AG09309 (cell line): ENCODE data around the gene PITPNM2.

Source experiments
- DNase-seq: peaks from one replicate; pipeline ENCODE4 v3.0.0-alpha.2; 2010; ENCODE audit warnings: low read depth
- H3K4me3 ChIP-seq: 2 replicates; pipeline ENCODE4 v1.5.1; 2011; ENCODE audit warnings: mild to moderate bottlenecking, low read depth, low read length, moderate library complexity; ENCODE audit not compliant: control insufficient read depth
- CTCF ChIP-seq: IDR thresholded peaks from 2 replicates; pipeline ENCODE4 v1.5.1; 2011; ENCODE audit warnings: mild to moderate bottlenecking, low read depth, low read length, inconsistent platforms; ENCODE audit not compliant: insufficient read depth, control insufficient read depth; ENCODE audit errors: missing control alignments

The PITPNM2 gene

GRCh38 chr12:123150744-123151456, at the start of gene PITPNM2:
Gene PITPNM2, minus strand, starts transcription at chr12:123151090. Its CDS starts 116,500 bp downstream, at chr12:123034590.
- peak within 1 kb of the TSS; percentile 70 for H3K4me3 ChIP-seq
- no peak for DNase-seq
- TF ChIP-seq CTCF: no peak

- H3K4me3 ChIP-seq: no peak overlapping the region
- TF ChIP-seq CTCF: no peak
- no peak for DNase-seq
These were observed 49.5 kb upstream of the PITPNM2 start for GRCh38 chr12:123200414-123200813.

GRCh38 chr12:123199936-123200335, 49.0 kb upstream of the PITPNM2 start:
- no peak for TF ChIP-seq CTCF
- DNase-seq: no peak
- H3K4me3 ChIP-seq: no peak overlapping the region

- no peak for DNase-seq
- no peak overlapping the region for H3K4me3 ChIP-seq
- TF ChIP-seq CTCF: no peak
These were observed 36.7 kb upstream of the PITPNM2 start for GRCh38 chr12:123187637-123188036.

GRCh38 chr12:123180171-123180570, 29.3 kb upstream of the PITPNM2 start:
- H3K4me3 ChIP-seq: no peak overlapping the region
- TF ChIP-seq CTCF: no peak
- DNase-seq: no peak

- TF ChIP-seq CTCF: no peak
- no peak for DNase-seq
- H3K4me3 ChIP-seq: no peak overlapping the region
These were observed 21.1 kb upstream of the PITPNM2 start for GRCh38 chr12:123171967-123172366.

GRCh38 chr12:123167329-123167728, 16.4 kb upstream of the PITPNM2 start:
- H3K4me3 ChIP-seq: no peak overlapping the region
- DNase-seq: no peak
- no peak for TF ChIP-seq CTCF
